Measurements from ENCODE around the gene CCDC188. TPM values are rescaled to one million over a fixed set of nuclear protein-coding genes. Genes with fewer than 3 reads are reported as not detected.
A peak's percentile ranks its signal among the peaks of the same experiment; 100 is the strongest.

Gene CCDC188
- total and polyA plus RNA-seq, 9 of the 15 experiments (the other 6 are each of a cell fraction or from before 2014, with no cell fraction given), result not detected

- TF ChIP-seq ZNF561 (CRISPR knock-in tag; conservative IDR thresholded peaks at IDR 0.05) (no peak; the same call in 1 of the 2 replicates), BRD9 (IDR thresholded peaks at IDR 0.05; ENCODE audit: low read depth, partially characterized antibody) (no peak), ATF6 (CRISPR knock-in tag; IDR thresholded peaks at IDR 0.05) (no peak), MIER1 (IDR thresholded peaks at IDR 0.05; ENCODE audit: low read depth) (no peak), ZNF174 (CRISPR knock-in tag; IDR thresholded peaks at IDR 0.05) (no peak), SOX6 (IDR thresholded peaks at IDR 0.05) (no peak), SAFB2 (IDR thresholded peaks at IDR 0.05; ENCODE audit: borderline replicate concordance, low read depth, low read length, severe bottlenecking) (no peak), AFF4 (CRISPR knock-in tag; IDR thresholded peaks at IDR 0.05) (no peak), NFXL1 (CRISPR knock-in tag; IDR thresholded peaks at IDR 0.05) (no peak), ZNF398 (CRISPR knock-in tag; IDR thresholded peaks at IDR 0.05) (no peak), TBP (optimal IDR thresholded peaks at IDR 0.05; ENCODE audit: low read depth, low read length) (no peak), SNAPC5 (CRISPR knock-in tag; IDR thresholded peaks at IDR 0.05) (no peak), ZNF212 (CRISPR knock-in tag; IDR thresholded peaks at IDR 0.05) (no peak), PKNOX1 (IDR thresholded peaks at IDR 0.05) (no peak), ESRRB (CRISPR knock-in tag; IDR thresholded peaks at IDR 0.05; ENCODE audit: borderline replicate concordance) (no peak), MEIS2 (IDR thresholded peaks at IDR 0.05; ENCODE audit: partially characterized antibody) (no peak), KDM4B (IDR thresholded peaks at IDR 0.05; ENCODE audit: borderline replicate concordance in 2 of 2, low read depth in 1 of 2) (no peak; a peak in 1 of 4 replicates), CHD2 (IDR thresholded peaks at IDR 0.05; ENCODE audit: low read depth, low read length) (peak; percentile 39), FUS (optimal IDR thresholded peaks at IDR 0.05; ENCODE audit: low read depth, low read length) (no peak)
Observed at GRCh38 chr22:20117633-20118299, 33.1 kb downstream of the CCDC188 start (continued).
